HepG2 (cell line): Measurements from ENCODE around the gene RREB1. TPM values are rescaled to one million over a fixed set of nuclear protein-coding genes. Genes with fewer than 3 reads are reported as not detected.

Experiments
- AHR ChIP-seq: IDR thresholded peaks from 2 replicates; pipeline ENCODE4 v1.6.1; 2018; ENCODE audit warnings: missing genetic modification reagents, missing compliant biosample characterization
- GATAD2A ChIP-seq: IDR thresholded peaks from 2 replicates; pipeline ENCODE4 v1.6.1; 2016
- HDAC2 ChIP-seq: sonication (generic); formaldehyde crosslinking; IDR thresholded peaks from 2 replicates; pipeline ENCODE4 v1.4.0; 2020; ENCODE audit warnings: missing genetic modification reagents
- HINFP ChIP-seq: sonication (generic); formaldehyde crosslinking; IDR thresholded peaks from 2 replicates; pipeline ENCODE4 v1.4.0; 2020; ENCODE audit warnings: low read depth, mild to moderate bottlenecking, missing genetic modification reagents
- KDM6A ChIP-seq: IDR thresholded peaks from 2 replicates; pipeline ENCODE4 v1.6.1; 2016; ENCODE audit warnings: low read depth
- REPIN1 ChIP-seq: sonication (generic); formaldehyde crosslinking; IDR thresholded peaks from 2 replicates; pipeline ENCODE4 v1.8.0; 2022; ENCODE audit warnings: missing genetic modification reagents, low read depth, mild to moderate bottlenecking, borderline replicate concordance
- SCMH1 ChIP-seq: sonication (generic); formaldehyde crosslinking; IDR thresholded peaks from 2 replicates; pipeline ENCODE4 v1.9.0; 2021; ENCODE audit warnings: missing genetic modification reagents, mild to moderate bottlenecking, borderline replicate concordance
- SRSF1 ChIP-seq: fragments of 200-400 bp; formaldehyde crosslinking; optimal IDR thresholded peaks from 2 replicates; pipeline ENCODE3; 2017; ENCODE audit warnings: mild to moderate bottlenecking, low read depth, low read length, moderate library complexity
- STAT5B ChIP-seq: sonication (generic); formaldehyde crosslinking; IDR thresholded peaks from 2 replicates; pipeline ENCODE4 v1.4.0; 2020; ENCODE audit warnings: missing genetic modification reagents
- TARDBP ChIP-seq: sonication (generic); formaldehyde crosslinking; IDR thresholded peaks from 2 replicates; pipeline ENCODE4 v1.8.0; 2022; ENCODE audit warnings: mild to moderate bottlenecking, missing genetic modification reagents
- TCF12 ChIP-seq, 2 experiments: fragments of 450-650 bp in 1 of 2; sonication (generic) in 1 of 2; formaldehyde crosslinking in 1 of 2; IDR thresholded peaks; 2 replicates each; pipeline versions ENCODE4 v1.6.1 to v1.8.0; 2017 to 2022; ENCODE audit warnings: antibody characterized with exemption in 1 of 2, mild to moderate bottlenecking in 1 of 2, missing genetic modification reagents in 1 of 2, moderate library complexity in 1 of 2
- THAP11 ChIP-seq: IDR thresholded peaks from 2 replicates; pipeline ENCODE4 v1.6.1; 2016; ENCODE audit warnings: missing biosample characterization, missing genetic modification reagents
- TOPORS ChIP-seq: sonication (generic); formaldehyde crosslinking; IDR thresholded peaks from 2 replicates; pipeline ENCODE4 v1.8.0; 2023; ENCODE audit warnings: mild to moderate bottlenecking, missing genetic modification reagents
- ZFP41 ChIP-seq: sonication (generic); formaldehyde crosslinking; IDR thresholded peaks from 2 replicates; pipeline ENCODE4 v1.4.0; 2020; ENCODE audit warnings: mild to moderate bottlenecking, missing genetic modification reagents, borderline replicate concordance
- ZFP91 ChIP-seq: sonication (generic); formaldehyde crosslinking; IDR thresholded peaks from 2 replicates; pipeline ENCODE4 v1.9.0; 2022; ENCODE audit warnings: missing genetic modification reagents, mild to moderate bottlenecking, borderline replicate concordance
- ZNF121 ChIP-seq: sonication (generic); formaldehyde crosslinking; IDR thresholded peaks from 2 replicates; pipeline ENCODE4 v1.5.0; 2020; ENCODE audit warnings: mild to moderate bottlenecking, missing genetic modification reagents
- ZNF124 ChIP-seq: sonication (generic); formaldehyde crosslinking; IDR thresholded peaks from 2 replicates; pipeline ENCODE4 v1.4.0; 2020; ENCODE audit warnings: missing genetic modification reagents
- ZNF224 ChIP-seq: sonication (generic); formaldehyde crosslinking; IDR thresholded peaks from 2 replicates; pipeline ENCODE4 v1.5.0; 2020; ENCODE audit warnings: mild to moderate bottlenecking, missing genetic modification reagents
- ZNF567 ChIP-seq: sonication (generic); formaldehyde crosslinking; IDR thresholded peaks from 2 replicates; pipeline ENCODE4 v1.8.1; 2023; ENCODE audit warnings: mild to moderate bottlenecking, missing genetic modification reagents, borderline replicate concordance
- ZNF607 ChIP-seq: sonication (generic); formaldehyde crosslinking; IDR thresholded peaks from 2 replicates; pipeline ENCODE4 v1.5.1; 2020; ENCODE audit warnings: missing genetic modification reagents, mild to moderate bottlenecking, borderline replicate concordance
- ZNF629 ChIP-seq: sonication (generic); formaldehyde crosslinking; conservative IDR thresholded peaks from 2 replicates; pipeline ENCODE4 v1.5.0; 2020; ENCODE audit warnings: missing genetic modification reagents
- ZNF644 ChIP-seq: IDR thresholded peaks from 2 replicates; pipeline ENCODE4 v1.6.1; 2016; ENCODE audit warnings: low read depth
- ZNF782 ChIP-seq: sonication (generic); formaldehyde crosslinking; IDR thresholded peaks from 2 replicates; pipeline ENCODE4 v1.4.0; 2020; ENCODE audit warnings: missing genetic modification reagents, mild to moderate bottlenecking, borderline replicate concordance
- ZNF788 ChIP-seq: sonication (generic); formaldehyde crosslinking; IDR thresholded peaks from 2 replicates; pipeline ENCODE4 v1.5.0; 2020; ENCODE audit warnings: mild to moderate bottlenecking, missing genetic modification reagents, borderline replicate concordance
- ZNF878 ChIP-seq: sonication (generic); formaldehyde crosslinking; IDR thresholded peaks from 2 replicates; pipeline ENCODE4 v1.8.1; 2023; ENCODE audit warnings: mild to moderate bottlenecking, missing genetic modification reagents, moderate library complexity
- polyA plus RNA-seq, 8 experiments: library from polyadenylated mRNA; depleted of rRNA in 3 of 8; stranded (reverse) in 7 of 8; unstranded in 1 of 8; fragments of >200 nt; fragmentation: Illumina TruSeq in 4 of 8; extraction: Trizol in 4 of 8; gene quantifications; 2 replicates each; pipeline versions ENCODE4 v1.2.1 to v1.2.3, GENCODE V29; 2011 to 2016; ENCODE audit warnings: low read depth in 4 of 8, missing spikeins in 1 of 8, mixed read lengths in 1 of 8; ENCODE audit not compliant: insufficient read depth in 1 of 8
- total RNA-seq, 5 experiments: library from RNA; depleted of rRNA; stranded (reverse); fragments of >200 nt; fragmentation: Illumina TruSeq; extraction: Trizol; gene quantifications; 2 replicates each; pipeline ENCODE4 v1.2.3, GENCODE V29; 2016; ENCODE audit warnings: low read depth in 1 of 5
- TF ChIP-seq, protein P1 (sequence below): IDR thresholded peaks from 2 replicates; pipeline ENCODE4 v1.6.1; 2018; ENCODE audit warnings: missing genetic modification reagents, mild to moderate bottlenecking, missing compliant biosample characterization
- TF ChIP-seq, protein P2 (sequence below): sonication (generic); formaldehyde crosslinking; IDR thresholded peaks from 2 replicates; pipeline ENCODE4 v1.4.0; 2020; ENCODE audit warnings: missing genetic modification reagents

RREB1 gene
- total and polyA plus RNA-seq, 2 of the 13 experiments (the other 11 are each of a cell fraction or from before 2014, with no cell fraction given) = 6.1 to 23.2 TPM

DNA sequence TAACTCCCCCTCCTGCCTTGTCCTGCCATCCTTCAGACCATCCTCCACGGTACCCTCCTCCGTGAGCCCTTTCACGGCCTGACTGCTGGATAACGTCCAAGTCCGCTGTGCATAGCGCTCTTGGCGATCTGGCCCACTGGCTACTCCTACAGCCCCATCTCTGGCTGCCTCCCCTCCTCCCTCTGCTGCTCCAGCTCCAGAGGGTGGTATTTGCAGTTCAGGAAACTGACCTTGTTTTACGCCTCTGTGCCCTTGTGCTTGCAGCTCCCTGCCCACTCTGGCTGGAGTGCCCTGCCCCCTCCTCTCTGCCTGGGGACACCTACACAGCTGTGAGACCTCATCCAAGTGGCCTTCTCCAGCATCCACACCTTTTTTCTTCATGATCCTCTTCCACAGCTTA, 6.5 kb upstream of the RREB1 start (continued):
- no peak for TF ChIP-seq KDM6A (CRISPR knock-in tag)
- no peak for TF ChIP-seq ZNF788 (CRISPR knock-in tag)
- peak; percentile 63; the same call in 1 of the 2 replicates for TF ChIP-seq REPIN1
- TF ChIP-seq ZNF878 (CRISPR knock-in tag) = no peak
- TF ChIP-seq, protein P1, sequence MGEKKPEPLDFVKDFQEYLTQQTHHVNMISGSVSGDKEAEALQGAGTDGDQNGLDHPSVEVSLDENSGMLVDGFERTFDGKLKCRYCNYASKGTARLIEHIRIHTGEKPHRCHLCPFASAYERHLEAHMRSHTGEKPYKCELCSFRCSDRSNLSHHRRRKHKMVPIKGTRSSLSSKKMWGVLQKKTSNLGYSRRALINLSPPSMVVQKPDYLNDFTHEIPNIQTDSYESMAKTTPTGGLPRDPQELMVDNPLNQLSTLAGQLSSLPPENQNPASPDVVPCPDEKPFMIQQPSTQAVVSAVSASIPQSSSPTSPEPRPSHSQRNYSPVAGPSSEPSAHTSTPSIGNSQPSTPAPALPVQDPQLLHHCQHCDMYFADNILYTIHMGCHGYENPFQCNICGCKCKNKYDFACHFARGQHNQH (CRISPR knock-in tag) = no peak
- peak; percentile 54 for TF ChIP-seq ZFP91
- no peak for TF ChIP-seq ZNF644 (CRISPR knock-in tag)
- peak; percentile 100 for TF ChIP-seq ZNF124 (CRISPR knock-in tag)
- peak; percentile 39; the same call in 1 of the 2 replicates for TF ChIP-seq ZNF607 (CRISPR knock-in tag)
- no peak for TF ChIP-seq STAT5B (CRISPR knock-in tag)
- peak; percentile 44; the same call in 1 of the 2 replicates for TF ChIP-seq ZNF629 (CRISPR knock-in tag)
- TF ChIP-seq GATAD2A (CRISPR knock-in tag) = 0 out of 2 replicates have a peak, but pooled peaks have one; percentile 52
- no peak for TF ChIP-seq AHR
- no peak for TF ChIP-seq THAP11 (CRISPR knock-in tag)
- no peak for TF ChIP-seq TCF12 (IDR thresholded peaks at IDR 0.05)
- TF ChIP-seq TCF12 (CRISPR knock-in tag; IDR thresholded peaks at IDR 0.05) = no peak
- TF ChIP-seq, protein P2, sequence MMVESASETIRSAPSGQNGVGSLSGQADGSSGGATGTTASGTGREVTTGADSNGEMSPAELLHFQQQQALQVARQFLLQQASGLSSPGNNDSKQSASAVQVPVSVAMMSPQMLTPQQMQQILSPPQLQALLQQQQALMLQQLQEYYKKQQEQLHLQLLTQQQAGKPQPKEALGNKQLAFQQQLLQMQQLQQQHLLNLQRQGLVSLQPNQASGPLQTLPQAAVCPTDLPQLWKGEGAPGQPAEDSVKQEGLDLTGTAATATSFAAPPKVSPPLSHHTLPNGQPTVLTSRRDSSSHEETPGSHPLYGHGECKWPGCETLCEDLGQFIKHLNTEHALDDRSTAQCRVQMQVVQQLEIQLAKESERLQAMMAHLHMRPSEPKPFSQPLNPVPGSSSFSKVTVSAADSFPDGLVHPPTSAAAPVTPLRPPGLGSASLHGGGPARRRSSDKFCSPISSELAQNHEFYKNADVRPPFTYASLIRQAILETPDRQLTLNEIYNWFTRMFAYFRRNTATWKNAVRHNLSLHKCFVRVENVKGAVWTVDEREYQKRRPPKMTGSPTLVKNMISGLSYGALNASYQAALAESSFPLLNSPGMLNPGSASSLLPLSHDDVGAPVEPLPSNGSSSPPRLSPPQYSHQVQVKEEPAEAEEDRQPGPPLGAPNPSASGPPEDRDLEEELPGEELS = peak; percentile 29; the same call in 1 of the 2 replicates
- no peak for TF ChIP-seq ZNF224
- TF ChIP-seq TARDBP (CRISPR knock-in tag) = peak; percentile 75
- TF ChIP-seq ZNF567 (CRISPR knock-in tag) = no peak
- TF ChIP-seq HINFP (CRISPR knock-in tag) = 0 out of 2 replicates have a peak, but pooled peaks have one; percentile 44
- TF ChIP-seq SRSF1 = no peak
- TF ChIP-seq TOPORS (CRISPR knock-in tag) = no peak
- no peak for TF ChIP-seq ZNF782 (CRISPR knock-in tag)
- peak; percentile 43; the same call in 1 of the 2 replicates for TF ChIP-seq HDAC2 (CRISPR knock-in tag)
- no peak for TF ChIP-seq ZFP41 (CRISPR knock-in tag)
- TF ChIP-seq SCMH1 = no peak
- no peak for TF ChIP-seq ZNF121 (CRISPR knock-in tag)
